NCI-H2107 treated with DMSO at 0.1 percent for 48 hours (cell line): ENCODE measurements around the gene PAX5.

ENCODE experiments used
- DNase-seq: peaks from one replicate; lab custom pipeline; 2025; ENCODE audit not compliant: unreplicated experiment; lab: John Stamatoyannopoulos, UW

The PAX5 gene

GRCh38 chr9:36839131-36839885 is 194.8 kb downstream of the PAX5 start:
- DNase-seq: no peak

- no peak for DNase-seq
Measured at GRCh38 chr9:36837431-36838405, 196.3 kb downstream of the PAX5 start.

- DNase-seq: no peak
Measured at GRCh38 chr9:36836486-36836885, 197.6 kb downstream of the PAX5 start.

DNA sequence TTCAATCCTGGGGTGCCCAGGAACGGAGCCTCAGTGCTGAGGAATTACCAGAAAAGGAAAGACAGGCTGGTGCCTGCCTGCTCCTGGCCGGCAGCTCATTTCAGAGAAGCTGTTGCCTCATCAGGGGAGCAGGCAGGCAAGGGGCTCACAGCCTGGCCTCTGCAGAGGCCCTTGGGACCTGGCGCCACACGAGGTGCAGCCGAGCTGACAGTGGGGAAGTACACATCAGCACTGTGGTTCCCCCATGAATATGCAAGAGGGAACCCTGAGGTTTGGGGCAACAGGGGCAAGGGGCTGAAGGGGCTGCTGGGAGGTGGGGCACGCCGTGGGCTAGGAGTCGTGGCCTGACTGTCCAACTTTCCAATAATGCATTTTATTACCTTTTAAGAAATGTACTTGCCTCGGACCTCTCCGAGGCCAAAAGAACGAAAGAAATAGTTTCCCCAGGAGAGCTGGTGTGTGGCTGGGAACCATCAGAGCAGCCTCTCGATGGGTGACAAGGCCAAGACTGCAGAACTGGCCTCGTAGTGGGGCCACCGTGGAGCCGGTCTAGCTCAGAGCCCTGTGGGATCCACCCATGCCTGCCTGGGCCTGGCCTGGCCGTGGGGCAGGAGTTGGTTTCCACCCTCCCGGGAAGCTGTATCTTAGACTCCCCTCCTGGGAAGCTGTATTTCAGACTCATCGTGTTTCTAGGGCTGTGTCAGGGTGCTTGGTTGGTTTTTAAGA is 198.6 kb downstream of the PAX5 start:
- no peak for DNase-seq

DNA sequence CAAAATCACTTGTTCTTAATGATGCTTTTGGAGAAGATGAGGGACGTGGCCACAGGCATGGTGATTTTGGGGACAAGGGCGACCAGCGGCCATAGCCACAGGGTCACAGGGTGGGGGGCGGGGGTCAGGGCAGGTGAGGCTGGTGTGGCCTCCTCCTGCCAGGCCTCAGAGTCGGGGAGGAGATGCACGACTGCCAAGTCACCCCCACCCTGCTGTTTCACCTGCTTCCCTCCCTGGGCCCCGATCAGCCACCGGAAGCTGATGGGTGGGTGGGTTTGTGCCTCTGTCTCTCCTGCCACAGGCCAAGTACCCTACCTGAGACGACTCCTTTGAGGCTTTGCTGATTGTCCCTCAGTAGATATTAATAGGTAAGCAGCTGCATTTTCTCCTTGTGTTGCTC is 199.3 kb downstream of the PAX5 start:
- DNase-seq: no peak

DNA sequence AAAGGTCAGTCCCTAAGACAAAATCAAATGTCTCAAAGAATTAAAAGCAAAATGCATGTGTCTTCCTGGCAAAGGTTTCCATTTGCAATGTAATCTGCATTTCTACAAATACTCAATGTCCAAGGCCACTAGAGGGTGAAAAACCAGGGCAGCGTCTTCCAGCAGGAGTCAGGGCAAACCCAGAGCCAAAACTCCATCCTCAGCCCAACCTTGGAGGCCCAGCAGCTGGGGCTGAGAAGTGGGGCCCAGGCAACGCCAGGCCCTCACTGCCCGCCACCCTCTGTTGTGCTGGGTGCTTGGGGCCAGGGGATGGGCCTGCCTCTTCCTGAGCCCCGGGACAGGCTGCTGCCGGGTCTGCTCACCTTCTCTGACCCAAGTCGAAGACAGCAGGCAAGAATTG is 200.1 kb downstream of the PAX5 start:
- no peak for DNase-seq

- DNase-seq: peak; percentile 27
Measured at GRCh38 chr9:36832164-36832795, 201.8 kb downstream of the PAX5 start.

- peak; percentile 27 for DNase-seq
Measured at GRCh38 chr9:36831381-36832161, 202.5 kb downstream of the PAX5 start.

- DNase-seq: no peak
Measured at GRCh38 chr9:36828611-36829013, 205.5 kb downstream of the PAX5 start.

DNA sequence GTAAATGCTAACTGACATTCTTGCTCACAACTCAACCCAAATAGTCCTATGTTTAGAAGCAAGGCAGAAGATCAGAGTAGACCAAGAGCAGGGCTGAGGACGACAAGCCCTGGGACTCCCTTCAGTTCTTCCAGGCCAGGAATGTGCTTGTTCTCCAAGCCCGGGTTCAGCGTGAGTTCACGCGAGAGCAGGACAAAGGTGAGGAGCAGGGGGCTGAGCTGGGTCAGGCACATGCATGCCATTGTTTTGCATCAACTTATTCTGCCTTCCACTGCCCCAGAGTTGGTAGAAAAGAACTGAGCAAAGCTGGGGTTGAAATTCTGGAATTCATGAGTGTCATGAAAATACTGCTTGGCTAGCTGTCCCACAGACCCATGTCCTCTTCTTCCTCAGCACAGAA is 206.5 kb downstream of the PAX5 start:
- DNase-seq: no peak

DNA sequence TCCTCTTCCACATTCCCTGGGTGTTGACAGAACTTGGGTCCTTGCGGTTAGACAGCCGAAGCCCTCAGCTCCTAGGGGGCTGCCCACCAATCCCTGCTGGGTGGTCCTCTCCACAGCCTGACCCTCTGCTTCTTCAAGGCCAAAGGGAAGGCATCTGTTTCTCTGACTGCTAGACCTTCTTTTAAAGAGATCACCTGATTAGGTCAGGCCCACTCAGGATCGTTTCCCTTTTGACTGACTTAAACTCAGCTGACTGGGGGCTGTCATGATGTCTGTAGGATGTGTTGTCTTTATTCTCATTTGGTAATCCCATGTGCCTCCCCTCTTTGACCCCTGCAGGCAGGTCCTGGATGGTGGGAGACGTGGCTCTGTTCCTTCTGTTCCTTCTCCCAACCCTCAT is 207.5 kb downstream of the PAX5 start:
- DNase-seq: no peak

DNA sequence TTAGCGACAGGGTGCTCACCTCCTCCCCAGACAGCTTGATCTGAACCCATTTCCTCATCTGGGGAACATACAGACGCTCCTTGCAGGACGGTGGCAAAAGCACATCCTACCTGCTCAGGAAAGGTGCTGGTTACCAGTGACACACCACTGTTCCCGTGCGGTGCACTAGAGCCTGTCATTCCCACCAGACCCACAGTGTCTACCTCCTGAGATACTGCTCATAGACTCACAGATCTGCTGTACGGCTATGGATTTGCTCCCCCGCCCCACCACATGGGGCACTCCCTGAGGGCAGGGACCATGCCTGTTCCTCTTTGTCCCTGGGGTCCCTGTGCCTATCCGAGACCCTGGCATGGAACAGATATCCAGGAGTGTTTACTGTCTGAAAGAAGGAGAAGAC is 208.9 kb downstream of the PAX5 start:
- DNase-seq: no peak

DNA sequence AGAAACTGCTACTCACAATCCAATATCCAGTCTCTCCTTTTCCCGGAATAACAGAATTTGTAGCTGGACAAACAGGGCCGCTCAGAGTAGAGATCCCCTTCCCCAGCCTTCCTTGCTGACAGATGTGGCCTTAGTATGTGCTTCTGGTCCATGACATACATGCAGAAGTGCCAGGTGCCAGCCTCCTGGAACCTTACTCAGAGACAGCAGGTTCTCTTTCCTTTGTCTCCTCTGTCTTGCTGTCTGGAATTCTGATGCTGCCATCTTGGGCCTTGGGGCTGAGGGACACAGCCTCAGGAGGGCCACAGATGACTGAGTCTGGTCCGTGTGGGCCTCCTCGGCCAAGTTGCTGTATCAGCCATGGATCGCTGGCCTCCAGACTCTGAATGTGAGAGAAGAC is 210.1 kb downstream of the PAX5 start:
- no peak for DNase-seq

DNA sequence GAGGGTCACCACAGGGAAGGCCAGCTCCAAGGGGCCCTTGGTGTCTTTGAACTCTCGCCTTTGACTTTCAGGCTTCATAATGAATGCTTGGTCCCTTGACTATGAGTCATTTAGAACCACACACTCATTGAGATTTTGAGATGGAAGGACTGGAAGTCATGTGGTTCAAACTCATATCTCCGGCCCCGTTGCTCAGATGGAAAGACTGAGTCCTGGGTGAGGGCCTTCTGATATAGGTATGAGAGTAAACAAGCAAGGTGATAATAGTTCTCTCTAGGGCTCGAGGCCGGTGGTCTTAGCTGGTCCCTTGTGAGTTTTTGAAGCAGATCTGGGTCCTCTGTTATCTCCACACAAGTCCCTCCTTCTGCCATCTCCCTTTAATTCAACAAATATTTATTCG is 210.6 kb downstream of the PAX5 start:
- DNase-seq: no peak

GRCh38 chr9:36822201-36822600 is 211.9 kb downstream of the PAX5 start:
- no peak for DNase-seq

GRCh38 chr9:36820392-36820861 is 213.6 kb downstream of the PAX5 start:
- DNase-seq: no peak

- peak; percentile 18 for DNase-seq
Measured at GRCh38 chr9:36818965-36819870, 214.8 kb downstream of the PAX5 start.

DNA sequence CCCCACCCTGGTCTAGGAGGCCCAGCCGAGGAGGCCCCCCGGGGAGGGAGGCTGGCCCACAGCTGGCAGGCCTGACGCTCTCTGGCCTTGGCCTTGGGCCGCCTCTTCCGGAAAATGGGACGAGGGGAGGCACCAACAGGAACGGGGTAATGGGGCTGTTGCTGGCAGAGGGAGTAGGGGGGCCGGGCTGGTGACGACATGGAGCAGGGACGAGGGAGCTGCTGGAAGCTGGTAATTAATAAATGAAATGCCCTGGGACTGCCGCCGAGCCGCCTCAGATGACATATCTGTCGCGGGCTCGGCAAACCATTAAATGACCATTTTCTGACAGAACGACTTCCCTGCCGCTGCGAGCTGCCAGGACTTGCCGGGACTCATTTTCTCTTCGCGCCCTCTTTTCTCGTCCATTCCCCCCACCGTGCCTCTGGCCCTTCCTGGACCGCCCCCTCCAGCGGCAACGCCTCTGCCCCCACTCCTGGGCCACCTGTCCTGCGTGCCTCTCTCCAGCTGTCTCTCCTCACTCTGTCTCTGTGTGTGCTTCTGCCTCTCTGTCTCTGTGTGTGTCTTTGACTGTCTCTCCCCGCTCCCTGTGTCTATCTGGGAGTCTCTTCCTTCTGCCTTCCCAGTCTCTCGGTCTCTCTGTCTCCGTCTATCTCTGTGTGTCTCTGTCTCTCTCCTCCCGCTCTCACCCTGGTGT is 215.7 kb downstream of the PAX5 start:
- DNase-seq: no peak
